ENCODE data around the gene RTN4. TPM values are rescaled to one million over a fixed set of nuclear protein-coding genes. Genes with fewer than 3 reads are reported as not detected.

The RTN4 gene
- polyA plus RNA-seq, 2 donors: 116 to 121 TPM

DNA sequence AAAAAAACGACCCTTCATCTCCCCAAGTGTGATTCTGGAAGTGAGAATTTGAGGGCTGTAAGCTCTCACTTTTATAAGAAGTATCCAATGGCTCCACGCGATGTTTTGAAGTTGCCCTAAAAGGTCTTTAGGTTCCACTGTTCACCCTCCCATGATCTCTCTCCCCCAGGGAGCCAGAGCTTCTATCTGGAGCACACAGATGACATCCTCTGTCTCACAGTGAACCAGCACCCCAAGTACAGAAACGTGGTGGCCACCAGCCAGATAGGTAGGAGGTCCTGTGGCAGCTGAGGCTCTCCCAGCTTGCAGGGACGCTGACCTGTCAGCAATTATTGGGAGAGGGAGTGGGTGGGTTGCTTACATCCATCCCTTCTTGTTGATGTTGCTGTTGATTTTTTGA lies 97.8 kb downstream of the RTN4 start:
- Histone ChIP-seq H3K27ac (ENCODE audit: low read depth in 2 of 2, low read length in 1 of 2) (no peak overlapping the region), H3K36me3 (ENCODE audit: control insufficient read depth in 2 of 2, insufficient read depth in 2 of 2, low read length in 1 of 2) (no peaks in the 10 kb centered on the region), H3K4me3 (ENCODE audit: low read depth in 1 of 2, low read length in 2 of 2) (no peak overlapping the region), H3K9me3 (ENCODE audit: control insufficient read depth in 2 of 2, insufficient read depth in 1 of 2, low read depth in 1 of 2, low read length in 1 of 2) (no peaks in the 10 kb centered on the region), H3K4me1 (ENCODE audit: control insufficient read depth in 2 of 2, insufficient read depth in 2 of 2, low read length in 1 of 2) (peaks cover 7 to 8% of the 10 kb centered on the region in 2 donors), H3K27me3 (ENCODE audit: control insufficient read depth in 1 of 2, insufficient read depth in 2 of 2, low read length in 2 of 2) (no peaks in the 10 kb centered on the region)
- 73 to 83% methylated on average over 5 of the region's 5 CpGs for WGBS, 2 donors

DNA sequence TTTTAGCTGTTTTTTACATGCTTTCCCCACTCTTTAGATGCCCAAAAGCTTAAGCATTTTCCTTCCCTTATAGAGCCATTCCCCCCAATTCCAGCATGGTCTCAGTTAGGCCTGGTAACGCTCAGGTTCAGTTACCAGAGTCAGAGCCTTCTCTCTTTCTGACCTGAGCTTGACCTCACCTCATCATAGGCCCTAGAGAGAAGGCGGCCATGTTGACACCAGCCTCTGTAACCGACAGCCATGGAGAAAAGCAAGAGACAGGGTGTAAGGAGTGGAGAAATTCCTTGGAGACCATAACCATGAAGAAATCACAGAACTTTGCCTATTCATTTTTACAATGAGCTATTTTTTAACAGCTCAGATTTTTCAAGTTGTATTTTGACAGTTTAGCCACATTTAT lies 99.4 kb downstream of the RTN4 start:
- WGBS, 2 donors: 93 to 94% methylated on average over 3 of the region's 3 CpGs
- Histone ChIP-seq H3K4me3 (ENCODE audit: low read depth in 1 of 2, low read length in 2 of 2) (no peak overlapping the region), H3K9me3 (ENCODE audit: control insufficient read depth in 2 of 2, insufficient read depth in 1 of 2, low read depth in 1 of 2, low read length in 1 of 2) (no peaks in the 10 kb centered on the region), H3K36me3 (ENCODE audit: control insufficient read depth in 2 of 2, insufficient read depth in 2 of 2, low read length in 1 of 2) (no peaks in the 10 kb centered on the region), H3K27ac (ENCODE audit: low read depth in 2 of 2, low read length in 1 of 2) (no peak overlapping the region), H3K27me3 (ENCODE audit: control insufficient read depth in 1 of 2, insufficient read depth in 2 of 2, low read length in 2 of 2) (no peaks in the 10 kb centered on the region), H3K4me1 (ENCODE audit: control insufficient read depth in 2 of 2, insufficient read depth in 2 of 2, low read length in 1 of 2) (peaks cover 11% of the 10 kb centered on the region in 2 donors)

DNA sequence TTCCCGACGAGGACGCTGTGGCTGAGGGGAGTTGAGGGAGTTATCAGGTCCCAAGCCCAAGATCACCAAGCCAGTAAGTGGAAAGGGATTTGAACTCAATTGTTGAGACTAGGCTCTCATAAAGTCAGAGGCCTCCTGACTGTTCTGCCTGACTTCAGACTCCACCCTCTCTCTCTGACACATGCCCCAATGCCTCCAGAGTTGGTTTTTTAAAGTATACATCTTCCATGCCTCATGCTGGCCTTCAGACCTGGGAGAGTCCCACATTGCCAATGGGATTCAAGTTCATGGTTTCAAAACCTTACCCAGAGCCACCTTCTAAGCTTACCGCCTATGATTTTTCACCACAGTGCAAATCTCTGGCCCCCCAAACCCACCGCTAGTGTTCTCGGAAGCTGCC lies 100.8 kb downstream of the RTN4 start:
- H3K27me3 ChIP-seq (ENCODE audit: control insufficient read depth in 1 of 2, insufficient read depth in 2 of 2, low read length in 2 of 2): no peaks in the 10 kb centered on the region
- H3K4me1 ChIP-seq (ENCODE audit: control insufficient read depth in 2 of 2, insufficient read depth in 2 of 2, low read length in 1 of 2): peaks cover 11% of the 10 kb centered on the region in 2 donors
- 93 to 97% methylated on average over 6 of the region's 6 CpGs for WGBS, 2 donors
- H3K4me3 ChIP-seq (ENCODE audit: low read depth in 1 of 2, low read length in 2 of 2): no peak overlapping the region
- no peaks in the 10 kb centered on the region for H3K9me3 ChIP-seq (ENCODE audit: control insufficient read depth in 2 of 2, insufficient read depth in 1 of 2, low read depth in 1 of 2, low read length in 1 of 2)
- no peak overlapping the region for H3K27ac ChIP-seq (ENCODE audit: low read depth in 2 of 2, low read length in 1 of 2)
- no peaks in the 10 kb centered on the region for H3K36me3 ChIP-seq (ENCODE audit: control insufficient read depth in 2 of 2, insufficient read depth in 2 of 2, low read length in 1 of 2)

DNA sequence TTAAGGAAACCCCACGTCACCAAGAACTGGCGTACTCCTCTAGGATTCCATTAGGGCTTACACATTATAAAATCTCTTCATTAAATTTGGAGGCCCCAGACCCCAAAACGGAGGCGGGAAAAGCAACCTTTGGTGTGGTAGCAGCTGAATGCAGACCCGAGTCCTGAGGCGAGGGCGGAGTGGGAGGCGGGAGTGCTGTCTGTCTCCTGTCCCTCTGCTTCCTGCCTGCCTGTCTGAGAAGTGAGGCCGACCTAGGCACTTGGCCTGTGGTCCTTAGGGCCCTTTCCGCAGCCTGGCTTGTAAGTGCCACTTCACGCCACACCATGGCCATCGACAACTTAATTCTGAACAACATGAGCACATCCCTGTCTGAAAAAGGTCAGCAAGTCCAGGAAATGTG lies 102.1 kb downstream of the RTN4 start:
- Histone ChIP-seq H3K27ac (ENCODE audit: low read depth in 2 of 2, low read length in 1 of 2) (peak overlapping the region in 1 of 2 donors; percentile 28), H3K36me3 (ENCODE audit: control insufficient read depth in 2 of 2, insufficient read depth in 2 of 2, low read length in 1 of 2) (no peaks in the 10 kb centered on the region), H3K27me3 (ENCODE audit: control insufficient read depth in 1 of 2, insufficient read depth in 2 of 2, low read length in 2 of 2) (no peaks in the 10 kb centered on the region), H3K4me1 (ENCODE audit: control insufficient read depth in 2 of 2, insufficient read depth in 2 of 2, low read length in 1 of 2) (peaks cover 11% of the 10 kb centered on the region in 2 donors), H3K9me3 (ENCODE audit: control insufficient read depth in 2 of 2, insufficient read depth in 1 of 2, low read depth in 1 of 2, low read length in 1 of 2) (no peaks in the 10 kb centered on the region), H3K4me3 (ENCODE audit: low read depth in 1 of 2, low read length in 2 of 2) (no peak overlapping the region)
- 69 to 82% methylated on average over 12 of the region's 12 CpGs for WGBS, 2 donors

DNA sequence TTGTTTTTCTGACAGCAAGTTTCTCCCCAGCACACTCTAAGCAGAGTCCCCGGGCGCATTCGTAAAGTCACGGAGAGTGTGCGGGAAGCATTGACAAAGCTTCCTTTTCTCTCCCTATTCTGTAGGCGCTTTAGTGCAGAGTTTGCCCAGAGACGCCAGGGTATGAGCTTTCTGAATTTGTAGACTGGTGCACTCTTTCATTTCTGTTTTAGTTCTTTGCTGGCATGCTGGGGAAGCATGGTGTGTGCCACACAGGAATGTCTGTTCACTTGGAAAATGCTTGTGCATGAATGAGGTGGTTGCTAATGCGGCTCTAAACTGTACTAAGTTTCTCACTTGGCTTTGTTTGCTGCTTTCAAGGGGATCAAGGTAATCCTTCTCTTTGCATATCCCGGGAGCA lies 102.6 kb downstream of the RTN4 start:
- Histone ChIP-seq H3K27ac (ENCODE audit: low read depth in 2 of 2, low read length in 1 of 2) (no peak overlapping the region), H3K36me3 (ENCODE audit: control insufficient read depth in 2 of 2, insufficient read depth in 2 of 2, low read length in 1 of 2) (no peaks in the 10 kb centered on the region), H3K4me3 (ENCODE audit: low read depth in 1 of 2, low read length in 2 of 2) (no peak overlapping the region), H3K27me3 (ENCODE audit: control insufficient read depth in 1 of 2, insufficient read depth in 2 of 2, low read length in 2 of 2) (no peaks in the 10 kb centered on the region), H3K4me1 (ENCODE audit: control insufficient read depth in 2 of 2, insufficient read depth in 2 of 2, low read length in 1 of 2) (peaks cover 11% of the 10 kb centered on the region in 2 donors), H3K9me3 (ENCODE audit: control insufficient read depth in 2 of 2, insufficient read depth in 1 of 2, low read depth in 1 of 2, low read length in 1 of 2) (no peaks in the 10 kb centered on the region)
- 70 to 79% methylated on average over 9 of the region's 9 CpGs for WGBS, 2 donors

DNA sequence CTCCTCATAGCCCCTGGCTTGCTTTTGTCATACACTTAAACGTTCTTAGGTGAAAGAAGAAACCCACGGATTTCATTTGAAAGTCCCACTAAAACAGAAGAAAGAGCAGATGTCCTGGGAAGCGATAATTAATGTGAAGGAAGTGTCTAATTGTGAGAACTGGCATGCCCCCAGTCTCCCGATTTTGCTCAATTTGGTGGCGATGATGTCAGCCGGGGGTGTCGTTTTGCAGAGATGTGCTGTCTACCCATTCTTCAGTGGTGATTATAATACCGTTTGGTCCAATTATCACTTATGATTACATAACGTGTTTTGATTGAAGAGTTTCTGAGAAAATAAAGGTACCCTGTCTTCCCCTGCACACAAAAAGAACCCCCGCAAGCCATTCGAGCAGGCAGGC lies 103.1 kb downstream of the RTN4 start:
- Histone ChIP-seq H3K27me3 (ENCODE audit: control insufficient read depth in 1 of 2, insufficient read depth in 2 of 2, low read length in 2 of 2) (no peaks in the 10 kb centered on the region), H3K9me3 (ENCODE audit: control insufficient read depth in 2 of 2, insufficient read depth in 1 of 2, low read depth in 1 of 2, low read length in 1 of 2) (no peaks in the 10 kb centered on the region), H3K36me3 (ENCODE audit: control insufficient read depth in 2 of 2, insufficient read depth in 2 of 2, low read length in 1 of 2) (no peaks in the 10 kb centered on the region), H3K4me1 (ENCODE audit: control insufficient read depth in 2 of 2, insufficient read depth in 2 of 2, low read length in 1 of 2) (peaks cover 11% of the 10 kb centered on the region in 2 donors), H3K4me3 (ENCODE audit: low read depth in 1 of 2, low read length in 2 of 2) (no peak overlapping the region), H3K27ac (ENCODE audit: low read depth in 2 of 2, low read length in 1 of 2) (no peak overlapping the region)
- WGBS, 2 donors: 72 to 79% methylated on average over 11 of the region's 11 CpGs

DNA sequence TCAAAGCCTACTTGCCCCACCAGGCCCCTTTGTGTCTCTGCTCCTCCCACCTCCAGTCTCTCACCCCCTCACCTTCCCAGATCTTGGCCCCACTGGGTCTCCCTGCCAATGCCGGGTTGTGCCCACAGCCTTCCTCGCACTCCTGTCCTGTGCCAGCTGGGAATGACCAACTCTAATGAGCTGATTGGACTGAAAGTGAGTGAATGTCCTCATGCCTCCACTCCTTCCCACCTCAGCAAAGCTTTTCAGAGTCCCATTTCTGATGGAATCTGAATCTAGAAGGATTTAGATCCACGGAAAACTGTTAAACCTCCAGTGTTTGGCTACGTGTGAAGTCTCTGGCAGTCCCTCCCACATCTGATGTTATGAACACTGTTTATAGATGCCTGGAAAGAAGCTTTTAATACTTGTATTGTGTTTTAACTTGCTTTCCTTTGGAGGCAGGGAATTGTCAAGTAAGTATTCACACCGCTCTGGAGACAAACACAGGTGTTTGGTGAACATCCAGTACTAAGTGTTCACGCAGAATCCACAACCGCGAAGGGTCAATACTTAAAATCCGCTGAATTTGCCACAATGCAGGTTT lies 103.9 kb downstream of the RTN4 start:
- peak overlapping the region; percentile 93 to 98 for H3K27ac ChIP-seq (ENCODE audit: low read depth in 2 of 2, low read length in 1 of 2)
- peaks cover 11% of the 10 kb centered on the region in 2 donors for H3K4me1 ChIP-seq (ENCODE audit: control insufficient read depth in 2 of 2, insufficient read depth in 2 of 2, low read length in 1 of 2)
- no peaks in the 10 kb centered on the region for H3K9me3 ChIP-seq (ENCODE audit: control insufficient read depth in 2 of 2, insufficient read depth in 1 of 2, low read depth in 1 of 2, low read length in 1 of 2)
- no peaks in the 10 kb centered on the region for H3K27me3 ChIP-seq (ENCODE audit: control insufficient read depth in 1 of 2, insufficient read depth in 2 of 2, low read length in 2 of 2)
- 40 to 50% methylated on average over 9 of the region's 9 CpGs for WGBS, 2 donors
- no peaks in the 10 kb centered on the region for H3K36me3 ChIP-seq (ENCODE audit: control insufficient read depth in 2 of 2, insufficient read depth in 2 of 2, low read length in 1 of 2)
- H3K4me3 ChIP-seq (ENCODE audit: low read depth in 1 of 2, low read length in 2 of 2): no peak overlapping the region

DNA sequence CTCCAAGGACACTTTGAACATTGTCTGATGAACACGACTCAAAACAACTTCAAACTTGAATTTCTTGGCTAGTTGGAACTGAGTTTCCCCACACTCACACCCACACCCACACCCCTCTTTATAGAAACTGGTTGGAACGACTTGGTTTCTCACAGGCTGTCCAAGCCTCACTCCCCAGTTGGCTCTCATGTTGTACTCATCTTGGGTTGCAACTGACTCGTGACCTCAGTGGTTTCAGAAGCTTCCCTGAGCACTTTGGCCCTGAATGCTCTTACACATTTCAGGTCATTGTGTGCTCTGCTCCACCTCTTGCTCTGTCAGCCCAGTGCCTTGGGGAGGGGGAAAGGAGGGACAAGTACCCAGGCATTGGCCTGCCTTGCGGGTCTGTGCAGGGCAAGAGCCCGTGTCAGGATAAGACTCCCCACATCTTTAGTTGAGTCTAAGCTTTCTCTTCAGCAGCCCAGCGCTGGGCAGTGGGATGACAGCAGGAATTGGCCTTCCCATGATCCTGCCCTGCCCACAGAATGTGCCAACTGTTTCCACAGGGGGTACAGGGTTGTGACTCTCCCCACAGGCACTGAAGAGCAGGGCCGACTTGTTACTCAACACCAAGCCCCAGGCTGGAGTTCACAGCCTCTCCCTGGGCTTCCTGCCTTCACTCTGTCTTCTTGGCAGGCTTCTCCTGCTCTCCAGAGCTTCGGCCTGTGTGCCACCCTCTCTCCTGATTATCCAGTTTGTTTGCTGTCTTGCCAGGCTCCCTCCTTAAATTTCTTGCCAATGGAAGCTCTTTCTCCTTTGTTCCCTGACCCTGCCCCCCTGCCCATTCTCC lies 104.6 kb downstream of the RTN4 start:
- Histone ChIP-seq H3K4me3 (ENCODE audit: low read depth in 1 of 2, low read length in 2 of 2) (no peak overlapping the region), H3K36me3 (ENCODE audit: control insufficient read depth in 2 of 2, insufficient read depth in 2 of 2, low read length in 1 of 2) (no peaks in the 10 kb centered on the region), H3K4me1 (ENCODE audit: control insufficient read depth in 2 of 2, insufficient read depth in 2 of 2, low read length in 1 of 2) (peaks cover 11% of the 10 kb centered on the region in 2 donors), H3K27me3 (ENCODE audit: control insufficient read depth in 1 of 2, insufficient read depth in 2 of 2, low read length in 2 of 2) (no peaks in the 10 kb centered on the region), H3K9me3 (ENCODE audit: control insufficient read depth in 2 of 2, insufficient read depth in 1 of 2, low read depth in 1 of 2, low read length in 1 of 2) (no peaks in the 10 kb centered on the region), H3K27ac (ENCODE audit: low read depth in 2 of 2, low read length in 1 of 2) (peak overlapping the region; percentile 93 to 98)
- WGBS, 2 donors: 26 to 46% methylated on average over 8 of the region's 8 CpGs

DNA sequence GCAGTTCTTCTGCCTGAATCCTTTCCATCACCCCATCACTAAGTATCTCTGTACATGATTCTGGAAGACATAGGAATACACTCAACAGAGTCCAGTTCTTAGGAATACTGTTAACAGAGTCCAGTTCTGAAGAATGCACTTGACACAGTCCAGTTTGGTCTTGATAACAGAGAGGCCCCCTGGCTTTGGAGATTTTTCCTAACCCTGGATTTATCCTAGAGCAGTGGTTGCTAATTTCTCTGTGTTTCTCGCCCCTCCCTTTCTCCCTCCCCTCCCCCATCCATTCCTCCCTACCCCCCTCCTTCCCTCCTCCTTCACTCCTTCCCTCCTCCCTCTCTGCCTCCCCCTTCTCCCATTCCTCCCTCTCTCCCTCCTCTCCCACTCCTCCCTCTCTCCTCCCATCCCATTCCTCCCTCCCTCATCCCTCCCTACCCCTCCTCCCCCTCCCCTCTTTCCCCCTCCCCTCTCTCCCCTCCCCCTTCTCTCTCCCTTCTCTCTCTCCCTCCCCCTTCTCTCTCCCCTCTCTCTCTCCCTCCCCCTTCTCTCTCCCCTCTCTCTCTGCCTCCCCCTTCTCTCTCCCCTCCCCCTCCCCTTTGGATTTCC lies 105.4 kb downstream of the RTN4 start:
- H3K27me3 ChIP-seq (ENCODE audit: control insufficient read depth in 1 of 2, insufficient read depth in 2 of 2, low read length in 2 of 2): no peaks in the 10 kb centered on the region
- H3K36me3 ChIP-seq (ENCODE audit: control insufficient read depth in 2 of 2, insufficient read depth in 2 of 2, low read length in 1 of 2): no peaks in the 10 kb centered on the region
- H3K4me3 ChIP-seq (ENCODE audit: low read depth in 1 of 2, low read length in 2 of 2): no peak overlapping the region
- H3K4me1 ChIP-seq (ENCODE audit: control insufficient read depth in 2 of 2, insufficient read depth in 2 of 2, low read length in 1 of 2): peaks cover 11% of the 10 kb centered on the region in 2 donors
- peak overlapping the region in 1 of 2 donors; percentile 93 for H3K27ac ChIP-seq (ENCODE audit: low read depth in 2 of 2, low read length in 1 of 2)
- no peaks in the 10 kb centered on the region for H3K9me3 ChIP-seq (ENCODE audit: control insufficient read depth in 2 of 2, insufficient read depth in 1 of 2, low read depth in 1 of 2, low read length in 1 of 2)
- 86 to 100% methylated on average over 1 of the region's 1 CpG for WGBS, 2 donors
